ENCODE measurements around the gene ITGAD.
A peak's percentile ranks its signal among the peaks of the same experiment; 100 is the strongest.

ITGAD gene

DNA sequence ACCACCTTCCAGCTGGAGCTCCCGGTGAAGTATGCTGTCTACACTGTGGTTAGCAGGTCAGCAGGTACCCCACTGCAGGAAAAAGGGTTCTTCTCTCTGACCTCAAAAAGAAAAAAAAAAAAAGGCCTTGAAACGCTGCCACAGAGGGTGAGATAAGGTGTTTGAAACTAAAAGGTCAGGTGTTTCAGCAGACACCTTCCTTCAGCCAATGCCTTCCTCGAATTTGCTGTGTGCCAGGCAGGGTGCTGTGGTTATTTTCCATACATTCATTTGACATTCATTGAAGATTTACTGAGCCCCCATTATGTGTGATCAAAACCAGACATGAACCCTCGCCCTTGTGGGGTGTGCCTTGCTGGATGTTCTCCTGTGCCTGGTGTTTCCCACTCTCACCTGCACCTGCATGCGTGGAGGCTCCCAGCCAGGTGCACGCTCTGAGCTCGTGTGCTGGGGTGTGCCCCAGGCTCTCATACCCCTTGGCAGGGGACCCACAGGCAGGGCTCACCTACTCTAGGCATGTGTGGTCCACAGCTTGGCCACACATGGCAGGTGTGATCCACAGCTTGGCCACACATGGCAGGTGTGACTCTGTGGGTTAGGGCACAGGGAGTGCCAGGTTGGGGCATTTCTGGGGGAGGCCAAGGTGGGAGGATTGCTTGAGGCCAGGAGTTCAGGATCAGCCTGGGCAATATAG is 15.8 kb upstream of the ITGAD start:
- no peak for DNase-seq (ENCODE audit: low read depth)
- TF ChIP-seq, protein P1, sequence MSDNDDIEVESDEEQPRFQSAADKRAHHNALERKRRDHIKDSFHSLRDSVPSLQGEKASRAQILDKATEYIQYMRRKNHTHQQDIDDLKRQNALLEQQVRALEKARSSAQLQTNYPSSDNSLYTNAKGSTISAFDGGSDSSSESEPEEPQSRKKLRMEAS (IDR thresholded peaks at IDR 0.05; ENCODE audit: low read depth, low read length) = no peak
- TF ChIP-seq, protein P2, sequence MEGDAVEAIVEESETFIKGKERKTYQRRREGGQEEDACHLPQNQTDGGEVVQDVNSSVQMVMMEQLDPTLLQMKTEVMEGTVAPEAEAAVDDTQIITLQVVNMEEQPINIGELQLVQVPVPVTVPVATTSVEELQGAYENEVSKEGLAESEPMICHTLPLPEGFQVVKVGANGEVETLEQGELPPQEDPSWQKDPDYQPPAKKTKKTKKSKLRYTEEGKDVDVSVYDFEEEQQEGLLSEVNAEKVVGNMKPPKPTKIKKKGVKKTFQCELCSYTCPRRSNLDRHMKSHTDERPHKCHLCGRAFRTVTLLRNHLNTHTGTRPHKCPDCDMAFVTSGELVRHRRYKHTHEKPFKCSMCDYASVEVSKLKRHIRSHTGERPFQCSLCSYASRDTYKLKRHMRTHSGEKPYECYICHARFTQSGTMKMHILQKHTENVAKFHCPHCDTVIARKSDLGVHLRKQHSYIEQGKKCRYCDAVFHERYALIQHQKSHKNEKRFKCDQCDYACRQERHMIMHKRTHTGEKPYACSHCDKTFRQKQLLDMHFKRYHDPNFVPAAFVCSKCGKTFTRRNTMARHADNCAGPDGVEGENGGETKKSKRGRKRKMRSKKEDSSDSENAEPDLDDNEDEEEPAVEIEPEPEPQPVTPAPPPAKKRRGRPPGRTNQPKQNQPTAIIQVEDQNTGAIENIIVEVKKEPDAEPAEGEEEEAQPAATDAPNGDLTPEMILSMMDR (IDR thresholded peaks at IDR 0.05; ENCODE audit: low read depth, low read length) = no peak
- TF ChIP-seq MYC (IDR thresholded peaks at IDR 0.05; ENCODE audit: low read depth, low read length) (no peak), POLR2A (IDR thresholded peaks at IDR 0.05; ENCODE audit: extremely low read depth, insufficient read length) (no peak)
- H3K4me3 ChIP-seq (ENCODE audit: low read depth, low read length) = no peak overlapping the region

DNA sequence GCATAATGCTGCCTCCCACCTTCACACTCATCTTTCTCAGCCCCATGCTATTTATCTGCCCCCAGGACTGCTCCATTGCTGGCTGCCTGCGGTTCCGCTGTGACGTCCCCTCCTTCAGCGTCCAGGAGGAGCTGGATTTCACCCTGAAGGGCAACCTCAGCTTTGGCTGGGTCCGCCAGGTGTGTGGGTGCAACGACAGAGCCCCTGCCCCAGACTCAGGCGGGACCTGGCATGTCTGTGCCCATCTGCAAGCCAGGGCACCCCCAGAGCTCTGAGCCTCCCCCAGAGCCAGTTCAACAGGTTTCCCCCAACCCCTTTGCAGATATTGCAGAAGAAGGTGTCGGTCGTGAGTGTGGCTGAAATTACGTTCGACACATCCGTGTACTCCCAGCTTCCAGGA is 12.9 kb upstream of the ITGAD start:
- H3K4me3 ChIP-seq (ENCODE audit: low read depth, low read length) = no peak overlapping the region
- no peak for TF ChIP-seq POLR2A (IDR thresholded peaks at IDR 0.05; ENCODE audit: extremely low read depth, insufficient read length)
- TF ChIP-seq, protein P1 (IDR thresholded peaks at IDR 0.05; ENCODE audit: low read depth, low read length) = no peak
- DNase-seq (ENCODE audit: low read depth) = no peak

DNA sequence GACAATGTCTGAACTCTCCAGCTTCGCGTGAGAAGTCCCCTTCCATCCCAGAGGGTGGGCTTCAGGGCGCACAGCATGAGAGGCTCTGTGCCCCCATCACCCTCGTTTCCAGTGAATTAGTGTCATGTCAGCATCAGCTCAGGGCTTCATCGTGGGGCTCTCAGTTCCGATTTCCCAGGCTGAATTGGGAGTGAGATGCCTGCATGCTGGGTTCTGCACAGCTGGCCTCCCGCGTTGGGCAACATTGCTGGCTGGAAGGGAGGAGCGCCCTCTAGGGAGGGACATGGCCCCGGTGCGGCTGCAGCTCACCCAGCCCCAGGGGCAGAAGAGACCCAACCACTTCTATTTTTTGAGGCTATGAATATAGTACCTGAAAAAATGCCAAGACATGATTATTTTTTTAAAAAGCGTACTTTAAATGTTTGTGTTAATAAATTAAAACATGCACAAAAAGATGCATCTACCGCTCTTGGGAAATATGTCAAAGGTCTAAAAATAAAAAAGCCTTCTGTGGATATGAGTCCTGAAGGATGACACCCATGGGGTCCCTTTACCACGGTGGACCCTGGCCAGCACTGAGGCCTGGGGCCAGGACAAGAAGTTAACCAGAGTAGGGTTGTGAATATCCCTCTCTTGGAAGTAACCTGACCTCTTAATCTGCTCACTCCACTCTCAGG is 10.5 kb upstream of the ITGAD start:
- peak; percentile 49; the same call in 1 of the 2 replicates for TF ChIP-seq MYC (IDR thresholded peaks at IDR 0.05; ENCODE audit: low read depth, low read length)
- no peak for TF ChIP-seq POLR2A (IDR thresholded peaks at IDR 0.05; ENCODE audit: extremely low read depth, insufficient read length)
- TF ChIP-seq, protein P2 (IDR thresholded peaks at IDR 0.05; ENCODE audit: low read depth, low read length) = peak; percentile 92
- TF ChIP-seq, protein P1 (IDR thresholded peaks at IDR 0.05; ENCODE audit: low read depth, low read length) = peak; percentile 61; the same call in 1 of the 2 replicates
- no peak overlapping the region for H3K4me3 ChIP-seq (ENCODE audit: low read depth, low read length)
- peak; percentile 86 for DNase-seq (ENCODE audit: low read depth)

DNA sequence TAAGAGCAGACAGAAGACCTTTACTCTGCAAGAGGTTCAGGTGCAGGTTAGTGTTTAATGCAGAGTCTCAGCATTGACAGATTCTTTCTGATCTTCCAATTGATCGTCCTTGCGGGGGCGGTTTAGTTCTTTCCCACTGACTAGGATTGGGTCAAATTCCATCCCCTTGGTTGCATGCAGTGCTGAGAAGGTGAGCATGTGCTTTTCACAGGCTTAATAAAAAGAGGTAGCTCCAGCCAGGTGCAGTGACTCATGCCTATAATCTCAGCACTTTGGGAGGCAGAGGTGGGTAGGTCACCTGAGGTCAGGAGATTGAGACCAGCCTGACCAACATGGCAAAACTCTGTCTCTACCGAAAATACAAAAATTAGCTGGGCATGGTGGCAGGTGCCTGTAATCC is 7.5 kb upstream of the ITGAD start:
- no peak for DNase-seq (ENCODE audit: low read depth)
- TF ChIP-seq POLR2A (IDR thresholded peaks at IDR 0.05; ENCODE audit: extremely low read depth, insufficient read length) (no peak), MYC (IDR thresholded peaks at IDR 0.05; ENCODE audit: low read depth, low read length) (no peak)
- TF ChIP-seq, protein P2 (IDR thresholded peaks at IDR 0.05; ENCODE audit: low read depth, low read length) = no peak
- TF ChIP-seq, protein P1 (IDR thresholded peaks at IDR 0.05; ENCODE audit: low read depth, low read length) = no peak
- no peak overlapping the region for H3K4me3 ChIP-seq (ENCODE audit: low read depth, low read length)

DNA sequence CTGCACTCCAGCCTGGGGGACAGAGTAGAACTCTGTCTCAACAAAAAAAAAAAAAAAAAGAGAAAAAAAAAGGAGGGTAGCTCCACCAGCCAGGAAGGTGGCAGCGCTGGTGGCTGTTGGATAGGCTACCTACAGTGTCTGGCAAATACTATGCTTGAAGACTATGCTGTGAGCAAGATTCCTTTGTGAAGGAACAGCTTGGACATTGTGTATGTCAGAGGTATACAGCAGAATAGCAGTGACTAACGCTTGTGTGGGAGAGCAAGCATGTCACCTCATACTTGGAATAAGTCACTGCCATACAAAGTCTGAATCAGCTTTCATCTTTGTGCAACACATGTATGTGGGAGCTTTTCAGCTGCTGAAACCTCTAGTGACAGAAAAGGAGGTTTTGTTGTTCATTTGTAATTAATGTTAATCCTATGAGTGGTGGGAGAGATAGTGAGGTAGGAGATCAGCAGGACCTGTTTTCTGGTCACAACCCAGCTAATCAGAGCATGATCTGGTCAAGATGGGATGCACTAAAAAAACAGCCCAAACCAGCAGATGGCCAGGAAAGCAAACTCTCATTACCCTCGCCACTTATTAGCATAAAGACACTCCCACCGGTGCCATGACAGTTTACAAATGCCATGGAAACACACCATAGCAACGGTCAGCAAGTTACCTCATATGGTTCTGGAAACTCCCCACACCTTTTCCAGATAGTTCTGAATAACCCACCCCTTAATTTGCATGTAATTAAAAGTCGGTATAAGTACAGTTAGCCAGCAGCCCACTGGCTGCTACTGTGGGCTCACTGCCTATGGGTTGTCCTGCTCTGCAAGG is 6.8 kb upstream of the ITGAD start:
- DNase-seq (ENCODE audit: low read depth) = peak; percentile 73
- H3K4me3 ChIP-seq (ENCODE audit: low read depth, low read length) = no peak overlapping the region
- no peak for TF ChIP-seq POLR2A (IDR thresholded peaks at IDR 0.05; ENCODE audit: extremely low read depth, insufficient read length)
- TF ChIP-seq, protein P1 (IDR thresholded peaks at IDR 0.05; ENCODE audit: low read depth, low read length) = peak; percentile 11; the same call in 1 of the 2 replicates
- TF ChIP-seq MYC (IDR thresholded peaks at IDR 0.05; ENCODE audit: low read depth, low read length) = no peak
- TF ChIP-seq, protein P2 (IDR thresholded peaks at IDR 0.05; ENCODE audit: low read depth, low read length) = no peak
